Endothelial cell (in vitro differentiated cells): Measurements from ENCODE around the gene LRRC61. TPM values are rescaled to one million over a fixed set of nuclear protein-coding genes. Genes with fewer than 3 reads are reported as not detected.
A peak's percentile ranks its signal among the peaks of the same experiment; 100 is the strongest.

Experiments
- DNase-seq: peaks from one replicate; pipeline ENCODE4 v3.0.0; 2021; ENCODE audit warnings: low spot score
- H3K27ac Mint-ChIP-seq: one replicate; pipeline ENCODE4 v1.8.0; 2021; ENCODE audit warnings: mixed read lengths, inconsistent platforms; ENCODE audit not compliant: unreplicated experiment
- H3K27me3 Mint-ChIP-seq: one replicate; pipeline ENCODE4 v1.8.0; 2021; ENCODE audit warnings: mild to moderate bottlenecking, moderate library complexity, mixed read lengths, inconsistent platforms; ENCODE audit not compliant: unreplicated experiment
- H3K36me3 Mint-ChIP-seq: one replicate; pipeline ENCODE4 v1.8.0; 2021; ENCODE audit warnings: mild to moderate bottlenecking, low read depth, mixed read lengths, inconsistent platforms; ENCODE audit not compliant: unreplicated experiment
- H3K4me1 Mint-ChIP-seq: one replicate; pipeline ENCODE4 v1.8.0; 2021; ENCODE audit warnings: mild to moderate bottlenecking, mixed read lengths, inconsistent platforms; ENCODE audit not compliant: unreplicated experiment
- H3K4me3 Mint-ChIP-seq: one replicate; pipeline ENCODE4 v1.8.0; 2021; ENCODE audit warnings: mild to moderate bottlenecking, mixed read lengths, inconsistent platforms; ENCODE audit not compliant: unreplicated experiment
- H3K9me3 Mint-ChIP-seq: one replicate; pipeline ENCODE4 v1.8.0; 2021; ENCODE audit warnings: mixed read lengths, inconsistent platforms; ENCODE audit not compliant: unreplicated experiment
- total RNA-seq: library from RNA; stranded (reverse); fragmentation: NEBNext Ultra II Directional; extraction: Animal tissue kit (Norgen Biotek cat#: 25700); gene quantifications from one replicate; pipeline ENCODE4 v1.2.1, GENCODE V29; 2021; ENCODE audit not compliant: unreplicated experiment
- TF ChIP-seq, protein P1 (sequence below): fragments of 200-600 bp; sonication (generic); IDR thresholded peaks from one replicate; pipeline ENCODE4 v1.5.0; 2021; ENCODE audit warnings: antibody characterized with exemption; ENCODE audit not compliant: unreplicated experiment

Gene LRRC61
- total RNA-seq, 1 donor from 2014 or later = 5.1 TPM

- TF ChIP-seq, protein P1, sequence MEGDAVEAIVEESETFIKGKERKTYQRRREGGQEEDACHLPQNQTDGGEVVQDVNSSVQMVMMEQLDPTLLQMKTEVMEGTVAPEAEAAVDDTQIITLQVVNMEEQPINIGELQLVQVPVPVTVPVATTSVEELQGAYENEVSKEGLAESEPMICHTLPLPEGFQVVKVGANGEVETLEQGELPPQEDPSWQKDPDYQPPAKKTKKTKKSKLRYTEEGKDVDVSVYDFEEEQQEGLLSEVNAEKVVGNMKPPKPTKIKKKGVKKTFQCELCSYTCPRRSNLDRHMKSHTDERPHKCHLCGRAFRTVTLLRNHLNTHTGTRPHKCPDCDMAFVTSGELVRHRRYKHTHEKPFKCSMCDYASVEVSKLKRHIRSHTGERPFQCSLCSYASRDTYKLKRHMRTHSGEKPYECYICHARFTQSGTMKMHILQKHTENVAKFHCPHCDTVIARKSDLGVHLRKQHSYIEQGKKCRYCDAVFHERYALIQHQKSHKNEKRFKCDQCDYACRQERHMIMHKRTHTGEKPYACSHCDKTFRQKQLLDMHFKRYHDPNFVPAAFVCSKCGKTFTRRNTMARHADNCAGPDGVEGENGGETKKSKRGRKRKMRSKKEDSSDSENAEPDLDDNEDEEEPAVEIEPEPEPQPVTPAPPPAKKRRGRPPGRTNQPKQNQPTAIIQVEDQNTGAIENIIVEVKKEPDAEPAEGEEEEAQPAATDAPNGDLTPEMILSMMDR = no peak
- DNase-seq = no peak
- Mint-ChIP-seq H3K27me3 (peaks cover 2% of the 10 kb centered on the region), H3K27ac (no peak overlapping the region), H3K4me1 (peaks cover 26% of the 10 kb centered on the region), H3K36me3 (no peaks in the 10 kb centered on the region), H3K4me3 (no peak overlapping the region), H3K9me3 (no peaks in the 10 kb centered on the region)
These were observed 37.4 kb downstream of the LRRC61 start for GRCh38 chr7:150360363-150361058.

GRCh38 chr7:150361402-150361801 lies 38.2 kb downstream of the LRRC61 start:
- H3K9me3 Mint-ChIP-seq = no peaks in the 10 kb centered on the region
- no peak overlapping the region for H3K27ac Mint-ChIP-seq
- DNase-seq = no peak
- H3K4me3 Mint-ChIP-seq = peak overlapping the region; percentile 32
- TF ChIP-seq, protein P1 = no peak
- H3K27me3 Mint-ChIP-seq = peaks cover 2% of the 10 kb centered on the region
- H3K4me1 Mint-ChIP-seq = peaks cover 33% of the 10 kb centered on the region
- no peaks in the 10 kb centered on the region for H3K36me3 Mint-ChIP-seq

DNA sequence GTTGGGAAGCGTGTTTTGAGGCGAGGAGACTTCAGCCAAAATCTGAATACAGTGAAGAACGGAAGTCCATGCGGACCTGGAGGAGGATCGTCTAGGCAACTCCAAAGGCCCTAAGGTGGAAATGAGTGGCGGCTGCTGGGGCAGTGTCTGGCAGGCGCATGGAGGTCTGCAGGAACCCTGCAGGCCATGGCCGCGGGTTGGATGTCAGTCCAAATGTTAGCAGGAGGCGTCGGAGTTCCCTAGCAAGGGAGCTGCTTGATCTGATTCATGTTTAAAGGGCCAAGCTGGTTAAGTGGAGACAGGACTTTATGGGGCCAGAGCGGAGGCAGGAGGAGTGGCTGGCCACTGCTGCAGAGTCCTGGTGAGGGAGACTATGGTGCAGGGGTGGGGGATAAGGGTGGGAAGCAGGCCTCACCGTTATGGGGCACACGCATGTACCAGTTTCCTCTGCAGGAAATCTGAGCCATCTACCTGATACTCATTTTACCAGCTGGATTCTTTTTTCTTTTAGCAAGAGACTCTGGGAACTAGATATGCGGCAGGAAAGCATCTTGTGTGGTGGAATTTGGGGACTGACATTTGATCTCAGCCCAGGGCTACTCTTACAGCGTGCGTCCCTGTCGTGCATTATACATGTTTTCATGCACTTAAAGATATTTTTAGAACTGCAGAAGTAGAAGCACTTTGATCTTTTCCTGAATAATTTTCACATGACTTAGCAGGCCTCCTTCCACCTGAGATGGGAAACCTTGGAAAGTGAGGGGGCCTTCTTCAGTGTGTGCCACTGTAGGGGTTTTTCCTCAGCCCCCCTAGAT lies 38.9 kb downstream of the LRRC61 start:
- Mint-ChIP-seq H3K36me3 (no peaks in the 10 kb centered on the region), H3K27ac (no peak overlapping the region), H3K4me3 (no peak overlapping the region), H3K27me3 (peaks cover 2% of the 10 kb centered on the region), H3K9me3 (no peaks in the 10 kb centered on the region), H3K4me1 (peaks cover 33% of the 10 kb centered on the region)
- no peak for DNase-seq
- TF ChIP-seq, protein P1 = no peak

DNA sequence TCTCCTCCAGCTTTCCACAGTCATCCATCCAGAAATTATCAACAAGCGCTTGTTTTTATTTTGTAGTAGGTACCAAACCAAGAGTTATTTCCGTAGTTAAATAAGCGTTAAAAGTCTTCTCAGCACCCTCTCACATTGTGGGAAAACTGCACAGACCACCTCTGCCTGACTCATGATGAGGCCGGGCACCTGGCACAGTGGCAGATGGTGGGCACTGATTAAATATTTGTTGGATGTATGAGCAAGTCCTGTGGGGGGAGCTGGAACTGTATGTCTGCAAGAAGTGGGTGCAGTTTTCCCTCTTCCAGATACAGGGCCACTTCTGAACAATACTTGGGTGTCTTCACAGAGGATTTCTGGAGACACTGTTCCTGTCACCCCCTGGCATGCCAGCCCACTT lies 40.2 kb downstream of the LRRC61 start:
- no peaks in the 10 kb centered on the region for H3K9me3 Mint-ChIP-seq
- no peaks in the 10 kb centered on the region for H3K36me3 Mint-ChIP-seq
- DNase-seq = no peak
- H3K4me1 Mint-ChIP-seq = peaks cover 33% of the 10 kb centered on the region
- TF ChIP-seq, protein P1 = no peak
- no peak overlapping the region for H3K4me3 Mint-ChIP-seq
- H3K27ac Mint-ChIP-seq = no peak overlapping the region
- H3K27me3 Mint-ChIP-seq = peaks cover 2% of the 10 kb centered on the region

DNA sequence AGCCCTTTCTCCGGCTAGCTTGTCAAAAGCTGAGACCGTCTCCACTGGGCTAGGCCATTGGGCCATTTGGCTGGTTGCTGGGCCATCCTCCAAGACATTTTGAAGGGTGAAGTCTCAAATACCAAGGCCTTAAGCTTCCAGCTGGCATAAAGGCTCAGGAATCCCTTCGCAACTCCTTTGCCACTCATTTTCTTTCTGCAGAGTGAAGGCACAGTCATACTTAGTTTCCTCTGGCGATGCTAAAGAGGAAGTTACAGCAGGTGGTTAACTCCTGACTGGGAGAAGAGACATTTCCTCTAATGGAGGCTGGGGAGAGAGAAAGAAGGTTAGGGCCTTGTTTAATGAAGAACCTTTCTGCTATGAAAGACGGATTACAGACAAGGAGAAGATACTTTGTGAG lies 40.7 kb downstream of the LRRC61 start:
- no peaks in the 10 kb centered on the region for H3K36me3 Mint-ChIP-seq
- TF ChIP-seq, protein P1 = no peak
- no peaks in the 10 kb centered on the region for H3K9me3 Mint-ChIP-seq
- peak overlapping the region; percentile 37 for H3K4me3 Mint-ChIP-seq
- H3K27ac Mint-ChIP-seq = peak overlapping the region; percentile 64
- peaks cover 33% of the 10 kb centered on the region for H3K4me1 Mint-ChIP-seq
- H3K27me3 Mint-ChIP-seq = peaks cover 2% of the 10 kb centered on the region
- no peak for DNase-seq
